GM12875 (cell line): ENCODE measurements around the gene DIO1.

Experiments
- H3K4me3 ChIP-seq: one replicate; pipeline ENCODE4 v1.5.1; 2011; ENCODE audit warnings: low read depth, low read length, control low read depth
- CTCF ChIP-seq: IDR thresholded peaks from 2 replicates; pipeline ENCODE4 v1.5.1; 2011; ENCODE audit warnings: low read depth, mild to moderate bottlenecking, control low read depth, inconsistent platforms, low read length, moderate library complexity, borderline replicate concordance; ENCODE audit not compliant: insufficient read depth

DIO1 gene

GRCh38 chr1:53911442-53911841, 17.5 kb downstream of the DIO1 start:
- H3K4me3 ChIP-seq = no peak overlapping the region
- no peak for TF ChIP-seq CTCF

DNA sequence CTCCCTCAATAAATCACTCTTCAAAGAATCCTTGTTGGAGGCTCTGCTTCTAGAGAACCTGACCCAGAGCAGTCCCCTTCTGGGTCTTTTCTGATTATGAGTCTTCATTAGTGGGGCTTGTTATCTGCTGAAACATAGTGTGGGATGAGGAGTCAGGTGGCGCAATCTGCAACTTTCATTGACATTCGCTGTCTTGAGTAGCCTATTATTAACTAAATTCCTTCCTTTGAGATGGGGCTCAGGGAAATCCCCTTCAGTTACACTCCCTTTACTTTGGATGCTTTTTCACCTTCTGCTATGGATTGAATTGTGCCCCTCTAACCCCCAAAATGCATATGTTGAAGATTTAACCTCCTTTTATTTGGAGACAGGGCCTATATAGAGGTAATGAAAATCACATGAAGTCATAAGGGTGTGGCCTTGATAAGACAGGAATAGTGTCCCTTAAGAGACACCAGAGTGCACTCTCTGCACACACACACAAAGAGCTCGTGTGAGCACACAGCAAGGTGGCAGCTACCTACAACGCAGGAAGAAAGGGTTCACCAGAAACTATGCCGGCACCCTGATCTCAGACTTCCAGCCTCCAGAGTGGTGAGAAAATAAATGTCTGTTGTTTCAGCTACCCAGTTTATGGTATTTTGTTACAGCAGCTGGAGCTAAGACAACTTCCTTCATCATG, 19.5 kb downstream of the DIO1 start:
- no peak overlapping the region for H3K4me3 ChIP-seq
- no peak for TF ChIP-seq CTCF

DNA sequence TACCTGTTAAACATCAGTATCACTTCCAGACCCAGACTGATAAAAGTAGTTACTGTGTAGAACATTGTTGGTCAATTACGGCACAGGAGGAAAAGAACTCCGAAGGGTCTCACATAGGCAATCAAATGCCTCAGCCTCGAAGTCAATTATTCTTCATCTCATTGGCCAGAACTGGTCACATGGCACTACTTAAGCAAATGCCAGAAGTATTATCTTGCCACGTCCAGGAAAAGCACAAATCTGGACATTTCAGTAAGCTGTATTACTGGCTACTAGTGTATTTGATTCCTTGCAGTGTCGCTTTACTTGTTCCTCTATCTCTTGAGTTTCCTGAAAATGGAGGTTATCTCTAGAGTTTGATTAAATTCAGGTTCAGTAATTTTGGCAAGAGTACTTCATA, 24.4 kb downstream of the DIO1 start:
- H3K4me3 ChIP-seq = no peak overlapping the region
- TF ChIP-seq CTCF = no peak

DNA sequence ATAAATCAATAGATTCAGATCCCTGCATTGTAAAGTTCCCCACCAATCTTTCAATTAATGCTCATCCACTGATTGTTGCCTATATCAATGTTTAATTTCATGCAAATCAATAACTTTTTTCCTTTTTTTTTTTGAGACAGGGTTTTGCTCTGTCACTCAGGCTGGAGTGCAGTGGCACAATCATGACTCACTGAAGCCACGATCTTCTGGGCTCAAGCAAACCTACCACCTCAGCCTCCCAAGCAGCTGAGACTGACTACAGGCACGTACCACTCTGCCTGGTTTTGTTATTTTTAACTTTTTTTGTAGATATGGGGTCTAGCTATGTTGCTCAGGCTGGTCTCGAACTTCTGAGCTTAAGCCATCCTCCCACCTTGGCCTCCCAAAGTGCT, 25.7 kb downstream of the DIO1 start:
- TF ChIP-seq CTCF = no peak

DNA sequence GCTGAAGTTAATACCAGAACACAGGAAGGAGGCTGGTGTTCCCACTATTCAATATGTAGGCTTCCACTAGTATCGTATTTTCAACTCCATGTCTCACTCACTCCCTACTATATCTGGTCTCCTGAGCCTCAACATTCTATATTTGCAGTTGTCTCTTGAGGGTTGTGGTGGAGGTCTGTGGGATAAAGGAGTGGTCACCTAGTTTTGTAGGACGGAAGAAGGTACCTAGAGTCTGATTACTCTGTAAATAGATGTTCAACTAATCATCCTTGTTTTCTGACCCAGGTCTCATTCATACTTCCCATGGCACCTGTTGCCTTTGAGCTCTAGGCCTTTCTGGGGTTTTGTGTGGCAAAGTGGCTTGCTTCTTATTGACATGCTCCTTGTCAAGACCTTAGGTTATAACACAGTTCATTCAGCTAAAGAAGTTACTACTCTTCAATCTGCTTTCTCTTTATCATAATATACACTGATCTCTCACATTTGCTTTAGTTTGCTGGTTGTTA, 33.4 kb downstream of the DIO1 start:
- H3K4me3 ChIP-seq = no peak overlapping the region
- no peak for TF ChIP-seq CTCF

More for the DNA sequence above, 25.7 kb downstream of the DIO1 start:
- H3K4me3 ChIP-seq = no peak overlapping the region

DNA sequence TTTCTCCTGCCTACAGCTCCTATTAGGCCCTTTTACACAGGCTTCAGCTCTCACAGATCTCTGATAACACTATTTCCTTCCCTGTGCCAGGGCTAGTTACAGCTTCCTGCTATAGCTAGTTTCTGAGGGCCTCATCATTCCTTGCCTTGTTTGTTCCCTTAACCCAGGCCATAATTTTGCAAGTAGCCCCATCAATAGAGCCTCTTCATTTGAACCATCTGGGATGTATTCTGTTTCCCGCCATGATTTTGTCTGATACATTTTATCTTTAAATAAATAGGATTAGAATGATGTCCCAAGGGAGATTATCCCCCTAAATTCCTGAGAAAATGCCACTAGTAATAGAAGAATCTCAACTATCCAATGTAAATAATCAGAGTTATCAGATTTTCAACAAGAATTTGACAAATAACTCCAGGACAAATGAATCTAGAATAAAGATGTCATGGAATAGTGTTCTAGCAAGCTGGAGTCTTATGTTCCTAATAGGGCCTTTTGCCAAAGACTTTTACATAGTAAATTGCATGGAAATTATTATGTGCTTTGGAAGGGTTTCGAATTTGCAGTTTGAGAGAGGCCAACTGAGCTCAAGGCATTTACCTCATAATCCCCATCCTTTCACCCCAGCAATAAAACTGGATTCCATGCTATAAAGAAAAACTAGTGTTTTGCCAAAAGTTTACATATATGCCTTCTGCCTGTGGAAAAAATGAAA, 35.4 kb downstream of the DIO1 start:
- H3K4me3 ChIP-seq = no peak overlapping the region
- TF ChIP-seq CTCF = no peak

DNA sequence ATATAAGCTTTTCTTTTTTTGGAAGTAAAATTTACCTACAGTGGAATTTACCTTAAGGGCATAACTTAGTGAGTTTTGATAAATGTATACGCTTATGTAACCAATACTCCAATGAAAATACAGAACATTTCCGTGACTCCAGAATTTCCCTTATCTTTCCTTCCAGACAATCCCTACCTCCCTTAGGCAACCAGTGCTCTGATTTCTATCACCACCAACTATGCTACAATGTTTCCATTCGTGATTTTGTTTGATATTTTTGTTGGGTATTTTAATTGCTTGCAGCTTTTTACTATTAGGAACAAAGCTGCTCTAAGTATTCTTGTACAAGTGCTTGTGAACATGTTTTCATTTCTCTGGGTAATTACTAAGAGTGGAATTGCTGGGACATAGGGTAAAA, 36.9 kb downstream of the DIO1 start:
- no peak for TF ChIP-seq CTCF
- no peak overlapping the region for H3K4me3 ChIP-seq
